Globus pallidus (tissue), 1 donor: ENCODE data around the gene CAMK2N1.

Source experiments
- DNase-seq: peaks from one replicate; pipeline ENCODE4 v3.0.0-alpha.2; 2015; ENCODE audit warnings: low spot score

CAMK2N1 gene

DNA sequence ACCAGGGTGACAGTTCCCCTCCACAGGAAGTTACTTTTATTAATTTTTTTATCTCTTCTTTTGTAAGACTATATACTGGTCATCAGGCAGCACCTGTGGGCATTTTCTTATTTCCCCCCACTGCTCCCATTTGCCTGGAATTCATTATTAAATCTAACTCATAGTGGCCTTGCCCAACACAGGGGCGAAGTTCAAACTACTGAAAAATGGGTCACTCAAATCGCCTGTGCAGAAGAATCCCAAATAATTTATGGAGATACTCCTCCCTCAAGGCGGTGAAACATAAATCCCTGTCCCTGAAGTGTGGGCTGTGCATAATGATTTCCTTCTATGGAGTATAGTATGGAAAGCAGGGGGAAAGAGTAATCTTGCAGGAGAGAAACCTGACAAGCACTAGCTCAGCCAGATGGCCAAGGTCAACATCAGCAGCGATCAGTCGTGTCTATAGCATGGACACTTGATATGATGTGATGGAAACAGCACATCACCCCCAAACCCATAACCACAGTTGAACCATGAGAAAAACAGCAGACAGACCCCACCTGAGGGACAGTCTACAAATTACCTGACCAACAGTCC is 7.9 kb downstream of the CAMK2N1 start:
- no peak for DNase-seq

DNA sequence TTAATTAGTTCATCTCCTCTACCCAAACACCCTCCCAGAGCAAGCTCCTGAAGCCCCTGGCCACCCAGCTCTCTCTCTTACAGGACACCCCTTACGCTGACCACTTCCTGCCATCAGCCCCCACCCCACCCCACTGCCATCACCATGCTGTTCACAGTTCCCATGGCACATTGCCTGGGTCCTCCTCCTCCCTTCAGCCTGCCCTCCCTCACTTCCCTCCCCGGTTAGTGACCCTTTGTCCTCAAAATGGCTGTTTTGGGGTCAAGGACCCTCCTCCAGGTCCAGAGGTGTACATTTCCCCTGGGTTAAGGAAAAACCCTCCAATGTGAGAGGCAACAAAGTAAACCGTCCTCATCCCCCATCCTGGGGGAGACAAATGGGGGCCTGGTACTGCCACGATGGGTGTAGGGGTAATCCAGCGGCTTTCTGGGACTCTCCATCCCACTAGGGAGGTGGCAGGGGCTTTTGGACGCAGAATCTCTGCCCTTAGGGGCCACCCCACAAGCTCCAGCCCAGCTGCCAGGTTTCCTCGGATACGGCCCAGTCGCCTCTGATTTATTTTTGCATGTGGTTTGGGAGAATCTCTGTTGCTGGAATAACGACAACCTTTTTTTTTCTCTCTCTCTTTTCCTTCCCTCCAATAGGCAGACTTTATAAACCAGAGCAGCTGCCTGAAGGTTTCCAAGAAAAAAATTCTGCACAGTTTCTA is 8.5 kb downstream of the CAMK2N1 start:
- DNase-seq: peak; percentile 62

DNA sequence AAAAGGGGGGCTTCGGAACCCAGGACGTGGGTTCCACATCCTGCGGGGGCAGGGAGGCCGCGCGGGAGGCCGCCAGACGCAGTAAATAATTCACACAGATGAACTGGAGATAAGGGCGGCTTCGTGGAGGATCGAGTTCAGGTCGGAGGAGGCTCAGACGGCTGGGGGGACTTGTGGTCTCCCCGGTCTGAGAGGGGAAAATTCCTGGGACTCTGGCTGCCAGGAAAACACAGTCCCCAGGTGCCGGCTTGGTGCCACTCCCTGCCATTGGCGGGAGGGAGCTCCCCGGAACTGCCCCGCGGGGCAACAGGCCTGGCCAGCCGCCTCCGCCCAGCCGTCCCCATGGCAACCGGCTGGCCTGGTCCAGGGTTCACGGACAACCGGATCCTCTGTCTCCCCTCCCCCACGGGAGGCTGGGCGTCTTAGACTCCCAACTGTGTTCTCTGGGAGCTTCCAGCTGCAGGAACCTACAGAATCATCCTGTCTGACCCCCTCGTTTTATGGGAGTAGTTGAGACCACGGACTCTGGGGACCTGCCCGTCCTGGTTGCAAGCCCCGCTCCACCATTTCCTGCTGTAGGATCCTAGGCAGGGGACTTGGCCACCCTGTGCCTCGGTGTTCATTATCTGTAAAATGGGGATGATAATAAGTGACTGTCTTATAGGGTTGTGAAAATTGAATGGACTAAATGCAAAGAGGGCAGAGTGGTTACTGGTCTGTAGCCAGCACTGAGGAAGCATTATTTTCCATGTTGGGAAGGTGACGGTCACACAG is 9.6 kb downstream of the CAMK2N1 start:
- peak; percentile 88 for DNase-seq

DNA sequence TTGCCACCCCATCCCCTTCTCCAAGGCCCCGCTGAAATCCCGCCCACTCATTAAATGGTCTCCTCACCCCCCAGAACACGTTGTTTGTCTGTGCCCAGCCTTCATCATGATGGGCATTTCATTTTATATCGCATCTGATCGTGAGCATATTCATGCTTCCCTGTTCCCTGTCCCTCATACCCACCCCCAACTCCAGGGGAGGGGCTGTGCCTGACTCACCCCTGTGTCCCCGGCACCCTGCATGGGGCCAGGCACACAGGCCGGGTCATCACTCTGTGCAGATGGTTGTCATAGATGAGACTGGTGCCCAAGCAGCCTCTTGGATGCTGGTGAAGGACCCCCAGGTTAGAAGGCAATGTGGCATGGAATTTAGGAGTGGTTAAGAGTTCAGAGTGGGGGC is 11.0 kb downstream of the CAMK2N1 start:
- DNase-seq: no peak

DNA sequence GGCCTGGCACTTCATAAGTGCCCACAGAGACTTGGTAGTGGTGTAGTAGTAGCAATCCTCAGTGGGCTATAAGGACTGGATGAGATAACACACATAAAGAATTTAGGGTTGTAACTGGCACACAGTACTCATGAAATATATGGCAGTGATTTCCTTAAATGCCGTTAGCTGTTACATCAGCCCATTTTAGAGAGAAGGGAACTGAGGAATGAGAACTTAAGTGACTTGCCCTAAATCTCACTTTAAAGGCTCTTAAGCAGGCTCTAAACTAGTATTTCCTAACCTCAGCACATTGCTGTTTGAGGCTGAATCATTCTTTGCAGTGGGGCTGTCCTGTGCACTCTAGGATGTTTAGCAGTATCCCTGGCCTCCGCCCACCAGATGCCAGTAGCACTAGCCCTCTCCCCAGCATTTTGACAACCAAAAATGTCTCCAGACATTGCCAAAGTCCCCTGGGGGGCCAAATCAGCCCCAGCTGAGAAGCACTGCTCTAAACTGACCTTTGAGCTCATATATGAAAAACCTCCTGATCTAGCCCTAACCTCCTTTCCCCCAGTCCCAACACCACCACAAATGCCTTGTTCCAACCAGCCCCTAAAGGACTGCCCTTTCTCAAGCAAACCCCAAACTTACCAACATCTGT is 11.6 kb downstream of the CAMK2N1 start:
- no peak for DNase-seq

DNA sequence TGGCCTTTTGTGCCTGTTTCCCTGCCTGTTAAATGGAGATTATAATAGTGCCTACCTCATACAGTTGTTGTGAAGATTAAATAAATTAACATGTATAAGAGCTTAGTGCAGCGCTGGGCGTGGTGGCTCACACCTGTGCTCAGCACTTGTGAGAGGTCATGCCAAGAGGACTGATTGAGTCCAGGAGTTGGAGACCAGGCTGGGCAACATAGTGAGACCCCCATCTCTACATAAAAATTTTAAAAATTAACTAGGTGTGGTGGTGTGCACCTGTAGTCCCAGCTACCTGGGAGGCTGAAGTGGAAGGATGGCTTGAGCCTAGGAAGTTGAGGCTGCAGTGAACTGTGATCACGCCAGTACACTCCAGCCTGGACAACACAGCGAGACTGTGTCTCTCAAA is 12.1 kb downstream of the CAMK2N1 start:
- no peak for DNase-seq

DNA sequence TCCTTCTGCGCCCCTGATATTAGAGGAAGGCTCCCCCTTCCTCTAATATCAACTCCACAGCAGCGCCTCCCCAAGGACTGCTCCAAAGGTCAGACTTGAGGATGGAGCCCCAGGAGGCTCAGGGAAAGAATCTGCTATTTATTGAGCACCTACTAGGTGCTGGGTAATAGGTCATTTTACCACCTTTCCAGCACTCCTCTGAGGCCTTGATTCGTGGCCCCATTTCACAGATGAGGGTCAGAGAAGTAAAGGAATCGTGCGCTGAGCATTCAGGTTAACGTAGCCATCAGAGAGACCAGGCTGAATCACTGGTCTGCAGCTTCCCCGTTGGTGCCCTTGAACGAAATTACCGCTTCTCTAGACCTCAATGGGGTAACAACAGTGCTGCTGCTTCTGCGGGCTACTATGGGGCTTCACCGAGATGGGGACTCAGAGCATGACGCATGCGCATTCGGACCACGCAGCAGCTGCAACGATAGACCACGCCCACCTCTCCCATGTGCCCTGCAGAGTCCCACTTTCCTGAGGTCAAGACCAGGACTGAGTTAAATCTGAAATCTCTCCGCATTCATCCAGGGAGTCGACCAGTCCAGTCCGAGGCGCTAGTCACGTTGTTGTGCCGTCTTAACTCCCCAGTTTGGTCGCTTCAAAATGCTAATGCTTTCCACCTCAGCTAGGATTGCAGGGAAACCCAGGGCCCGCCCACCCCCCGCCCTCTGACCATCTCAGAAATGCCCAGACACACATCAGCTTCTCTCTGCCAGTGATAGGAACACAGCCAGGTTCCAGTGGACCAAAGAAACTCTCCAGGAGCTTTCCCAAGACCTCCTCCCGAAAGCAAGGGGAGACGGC is 12.9 kb downstream of the CAMK2N1 start:
- DNase-seq: peak; percentile 85

DNA sequence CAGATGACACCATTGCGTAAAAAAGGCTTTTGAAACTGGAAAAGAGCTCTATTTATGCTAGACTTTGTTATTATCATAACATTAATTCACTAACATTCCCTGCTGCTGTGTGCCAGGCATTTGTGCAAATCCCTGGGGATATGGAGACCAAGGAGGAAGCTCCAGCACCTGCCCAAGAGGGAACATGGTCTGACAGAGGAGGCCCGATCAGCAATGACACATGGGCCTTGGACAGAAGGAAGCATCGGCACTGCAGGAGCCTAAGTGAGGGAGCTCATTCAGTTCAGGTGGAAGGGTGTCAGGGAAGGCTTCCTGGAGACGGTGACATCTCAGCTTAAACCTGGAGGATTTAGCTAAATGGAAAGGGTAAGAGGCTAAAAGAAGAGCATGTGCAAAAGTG is 13.9 kb downstream of the CAMK2N1 start:
- DNase-seq: no peak

GRCh38 chr1:20470194-20470593 is 15.8 kb downstream of the CAMK2N1 start:
- DNase-seq: peak; percentile 77

DNA sequence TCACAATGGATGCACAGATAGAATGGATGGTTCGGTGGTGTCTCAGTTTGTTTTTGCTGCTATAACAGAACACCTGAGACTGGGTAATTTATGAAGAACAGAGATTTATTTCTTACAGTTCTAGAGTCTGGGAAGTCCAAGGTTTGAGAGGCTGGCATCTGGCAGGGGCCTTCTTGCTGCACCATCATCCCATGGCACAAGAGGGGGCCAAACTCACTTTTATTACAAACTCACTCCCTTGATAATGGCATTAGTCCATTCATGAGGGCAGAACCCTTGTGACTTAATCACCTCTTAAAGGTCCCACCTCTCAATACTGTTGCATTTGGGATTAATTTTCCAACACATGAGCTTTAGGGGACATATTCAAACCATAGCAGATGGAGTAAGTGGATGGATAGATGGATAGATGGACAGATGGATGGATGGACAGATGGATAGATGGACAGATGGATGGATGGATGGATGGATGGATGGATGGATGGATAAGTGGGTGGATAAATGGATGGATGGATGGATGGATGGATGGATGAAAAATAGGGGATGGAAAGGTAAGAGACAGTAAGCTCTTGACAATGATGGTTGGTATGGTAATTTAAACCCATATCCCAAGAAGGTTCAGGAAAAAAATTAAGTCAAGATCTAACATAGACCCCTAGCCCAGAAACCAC is 16.5 kb downstream of the CAMK2N1 start:
- DNase-seq: no peak

GRCh38 chr1:20466273-20466672 is 19.7 kb downstream of the CAMK2N1 start:
- DNase-seq: no peak

DNA sequence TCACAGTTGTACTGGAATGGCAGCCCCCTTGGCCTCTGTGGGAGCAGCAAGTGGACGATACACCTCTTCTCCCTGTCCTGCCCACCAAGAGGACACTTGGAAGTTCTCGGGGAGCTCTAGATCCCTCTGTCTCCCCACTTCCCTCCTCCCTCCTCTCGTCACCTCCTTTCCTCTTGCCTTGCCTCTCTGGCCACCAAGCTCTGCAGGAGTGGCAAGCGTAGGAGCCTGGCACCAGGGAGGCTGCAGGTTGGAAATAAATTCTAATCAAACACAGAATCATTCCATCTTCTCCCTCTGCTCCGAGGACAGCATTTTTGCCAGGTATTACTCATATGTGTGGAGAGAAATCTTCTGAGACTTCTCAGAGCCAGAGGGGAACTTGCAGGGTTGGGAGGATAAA is 20.8 kb downstream of the CAMK2N1 start:
- DNase-seq: no peak

DNA sequence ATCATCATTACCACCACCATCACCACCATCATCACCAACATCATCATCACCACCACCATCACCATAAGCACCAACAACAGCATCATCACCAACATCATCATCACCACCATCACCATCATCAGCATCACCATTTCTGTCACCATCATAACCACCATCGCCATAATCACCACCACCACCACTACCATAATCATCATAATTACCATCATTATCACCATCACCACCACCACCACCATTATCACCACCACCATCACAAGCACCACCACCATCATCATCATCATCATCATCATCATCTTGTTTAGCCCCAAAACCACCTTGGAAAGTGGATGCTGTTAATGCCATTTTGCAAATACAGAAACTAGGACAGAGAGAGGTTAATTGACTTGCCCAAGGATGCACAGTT is 22.5 kb downstream of the CAMK2N1 start:
- no peak for DNase-seq

DNA sequence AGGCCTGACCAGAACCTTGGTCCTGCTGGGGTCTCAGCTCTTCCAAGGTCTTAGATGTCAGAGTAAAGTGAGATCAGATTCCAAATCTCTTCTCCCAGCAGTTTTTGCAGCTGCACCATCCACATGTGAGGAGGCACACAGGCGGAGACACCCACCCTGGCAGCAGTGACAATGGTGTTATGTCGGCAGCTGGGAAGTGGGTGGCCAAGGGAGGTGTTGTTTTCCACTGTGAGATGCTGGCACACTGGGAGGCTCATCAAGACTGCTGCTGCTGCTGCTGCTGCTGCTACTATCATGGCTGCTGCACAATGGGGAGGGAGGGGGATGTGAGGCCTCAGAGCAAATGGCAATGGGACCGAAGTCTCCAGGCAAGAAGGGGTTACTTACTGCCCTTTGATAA is 23.6 kb downstream of the CAMK2N1 start:
- peak; percentile 80 for DNase-seq

- DNase-seq: no peak
These were observed 27.3 kb downstream of the CAMK2N1 start for GRCh38 chr1:20458717-20459116.

DNA sequence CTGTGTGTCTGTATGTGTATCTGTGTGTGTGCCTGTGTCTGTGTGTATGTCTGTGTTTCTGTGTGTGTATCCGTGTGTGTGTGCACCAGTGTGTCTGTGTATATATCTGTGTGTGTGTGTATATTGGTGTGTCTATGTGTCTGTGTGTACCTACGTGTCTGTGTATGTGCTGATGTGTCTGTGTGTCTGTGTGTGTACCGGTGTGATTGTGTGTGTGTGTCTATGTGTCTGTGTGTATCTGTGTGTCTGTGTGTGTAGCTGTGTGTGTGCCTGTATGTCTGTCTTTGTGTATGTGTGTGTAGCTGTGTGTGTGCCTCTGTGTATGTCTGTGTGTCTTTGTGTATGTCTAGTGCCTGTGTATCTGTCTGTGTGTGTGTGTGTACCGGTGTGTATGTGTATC is 32.0 kb downstream of the CAMK2N1 start:
- no peak for DNase-seq

DNA sequence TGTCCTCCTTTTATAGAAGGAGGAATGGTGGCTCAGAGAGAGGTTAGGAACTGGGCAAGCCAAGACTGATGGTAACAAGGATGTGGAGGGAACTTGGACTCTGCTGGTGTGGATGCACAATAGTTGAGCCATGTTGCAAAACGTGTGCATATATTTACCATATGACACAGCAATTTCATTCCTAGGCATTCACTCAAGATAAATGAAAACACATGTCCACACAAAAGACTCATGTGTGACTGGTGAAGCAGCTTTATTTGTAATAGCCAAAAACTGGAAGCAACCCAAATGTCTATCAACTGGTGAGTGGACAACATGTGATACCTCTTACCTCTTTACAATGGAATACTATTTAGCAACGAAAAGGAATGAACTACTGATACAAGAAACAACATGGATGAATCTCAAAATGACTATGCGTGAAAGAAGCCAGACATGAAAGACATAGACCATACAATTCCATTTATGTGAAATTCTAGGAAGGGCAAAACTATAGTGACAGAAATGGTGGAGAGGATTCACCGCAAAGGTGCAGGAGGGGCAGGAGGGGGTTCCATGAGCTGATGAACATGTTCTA is 36.2 kb downstream of the CAMK2N1 start:
- no peak for DNase-seq

- DNase-seq: peak; percentile 83
These were observed 37.3 kb downstream of the CAMK2N1 start for GRCh38 chr1:20448671-20449071.

DNA sequence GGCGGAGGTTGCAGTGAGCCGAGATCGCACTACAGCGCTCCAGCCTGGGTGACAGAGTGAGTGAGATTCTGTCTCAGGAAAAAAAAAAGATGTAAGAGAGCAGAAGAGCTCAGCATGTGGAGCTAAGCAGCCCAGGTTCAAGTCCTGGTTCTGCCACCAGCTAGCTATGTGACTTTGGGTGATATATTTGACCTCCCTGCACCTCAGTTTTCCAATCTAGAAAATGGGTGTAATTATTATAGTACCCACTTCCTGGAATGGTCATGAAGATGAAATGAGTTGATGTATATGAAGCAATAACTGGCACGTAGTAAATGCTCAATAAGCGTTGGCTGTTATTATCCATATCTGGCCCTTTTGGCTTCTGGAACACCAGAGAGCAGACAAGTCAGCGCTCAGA is 38.2 kb downstream of the CAMK2N1 start:
- DNase-seq: no peak

DNA sequence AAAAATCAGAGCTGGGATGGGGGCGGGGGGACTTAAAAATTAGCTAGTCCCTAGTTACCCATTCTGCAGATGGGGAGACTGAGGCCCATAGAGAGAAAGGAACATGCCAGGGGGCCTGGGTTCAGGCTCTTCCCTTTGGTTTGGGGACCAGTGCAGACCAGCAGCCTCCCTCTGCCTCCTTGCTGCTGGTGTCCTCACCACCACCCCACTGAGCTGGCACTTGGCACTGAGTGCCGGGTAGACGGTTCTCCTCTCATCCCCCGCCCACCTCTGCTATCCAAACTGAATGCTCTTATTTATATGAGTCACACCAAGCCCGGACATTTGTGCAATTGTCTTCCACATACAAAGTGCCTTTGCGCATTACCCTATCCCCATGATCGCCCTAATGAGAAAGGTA is 39.2 kb downstream of the CAMK2N1 start:
- no peak for DNase-seq

DNA sequence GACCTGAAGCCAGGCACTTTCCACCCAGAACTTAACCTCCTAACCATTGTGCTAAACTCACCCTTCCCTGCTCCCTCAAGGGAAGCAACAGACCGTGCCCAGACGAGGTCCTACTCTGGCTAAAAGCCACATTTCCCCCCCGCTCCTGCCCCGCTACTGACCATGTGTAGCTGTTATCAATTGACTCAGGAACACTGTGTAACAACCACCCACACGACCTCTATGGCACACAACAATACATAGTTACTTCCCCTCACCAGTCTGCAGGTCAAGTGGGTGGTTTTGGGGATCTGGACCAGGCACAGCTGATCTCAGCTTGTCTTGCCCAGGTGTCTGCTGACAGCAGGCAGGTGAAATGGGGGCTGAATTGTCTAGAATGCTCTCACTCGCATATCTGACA is 40.1 kb downstream of the CAMK2N1 start:
- DNase-seq: no peak
